Cardiac muscle cell (in vitro differentiated cells and primary cell): Measurements from ENCODE around the gene MFAP3. TPM values are rescaled to one million over a fixed set of nuclear protein-coding genes. Genes with fewer than 3 reads are reported as not detected.

Experiments
- DNase-seq, 2 donors: peaks; one replicate each; pipeline versions ENCODE4 v3.0.0 to v3.0.0-alpha.2; 2010 to 2017; ENCODE audit warnings: low read depth in 1 of 2, low spot score in 1 of 2
- H3K27ac ChIP-seq: fragments of 200-600 bp; sonication (generic); 2 replicates; pipeline ENCODE4 v1.5.1; 2016
- H3K27me3 ChIP-seq: fragments of 200-600 bp; sonication (generic); 2 replicates; pipeline ENCODE4 v1.6.0; 2016; ENCODE audit warnings: control low read depth
- H3K36me3 ChIP-seq: fragments of 200-600 bp; sonication (generic); 2 replicates; pipeline ENCODE4 v1.5.1; 2016; ENCODE audit warnings: control low read depth
- H3K4me1 ChIP-seq: fragments of 200-600 bp; sonication (generic); 2 replicates; pipeline ENCODE4 v1.8.1; 2017; ENCODE audit warnings: low read depth, mild to moderate bottlenecking, mixed run types
- H3K4me3 ChIP-seq: fragments of 200-600 bp; sonication (generic); 2 replicates; pipeline ENCODE4 v1.5.1; 2016; ENCODE audit warnings: mild to moderate bottlenecking
- H3K9me3 ChIP-seq: fragments of 200-600 bp; sonication (generic); 2 replicates; pipeline ENCODE4 v1.5.1; 2017; ENCODE audit warnings: low read depth, mild to moderate bottlenecking, control low read depth
- CTCF ChIP-seq: IDR thresholded peaks from 2 replicates; pipeline ENCODE4 v1.5.1; 2012; ENCODE audit warnings: low read depth, mild to moderate bottlenecking, low read length
- polyA plus RNA-seq: library from polyadenylated mRNA; unstranded; fragments of >200 nt; fragmentation: Nextera tagmentation; extraction: Ambion mirVana; gene quantifications from 2 replicates; pipeline ENCODE4 v1.2.1, GENCODE V29; 2016
- total RNA-seq: library from RNA; depleted of rRNA; stranded (reverse); fragments of >200 nt; gene quantifications from 2 replicates; pipeline ENCODE4 v1.2.3, GENCODE V29; 2016

Gene MFAP3
- total and polyA plus RNA-seq, 2 experiments from 2014 or later = 13.6 to 36.2 TPM

GRCh38 chr5:154049636-154050035 is 10.9 kb downstream of the MFAP3 start:
- no peak for DNase-seq
- TF ChIP-seq CTCF = no peak
- H3K36me3 ChIP-seq = peaks cover 8% of the 10 kb centered on the region
- H3K27ac ChIP-seq = no peak overlapping the region
- no peaks in the 10 kb centered on the region for H3K4me1 ChIP-seq
- no peak overlapping the region for H3K4me3 ChIP-seq
- H3K9me3 ChIP-seq = no peaks in the 10 kb centered on the region
- no peaks in the 10 kb centered on the region for H3K27me3 ChIP-seq

GRCh38 chr5:154053468-154053867 is 14.7 kb downstream of the MFAP3 start:
- H3K27ac ChIP-seq = no peak overlapping the region
- no peaks in the 10 kb centered on the region for H3K9me3 ChIP-seq
- no peak for TF ChIP-seq CTCF
- peaks cover 8% of the 10 kb centered on the region for H3K36me3 ChIP-seq
- H3K4me1 ChIP-seq = no peaks in the 10 kb centered on the region
- H3K27me3 ChIP-seq = no peaks in the 10 kb centered on the region
- H3K4me3 ChIP-seq = no peak overlapping the region
- no peak for DNase-seq

- Histone ChIP-seq H3K36me3 (peaks cover 8% of the 10 kb centered on the region), H3K27me3 (no peaks in the 10 kb centered on the region), H3K4me3 (no peak overlapping the region), H3K9me3 (no peaks in the 10 kb centered on the region), H3K27ac (no peak overlapping the region), H3K4me1 (no peaks in the 10 kb centered on the region)
- no peak for TF ChIP-seq CTCF
- DNase-seq = no peak
Observed at GRCh38 chr5:154055201-154055600, 16.4 kb downstream of the MFAP3 start.

GRCh38 chr5:154058055-154059038 is 19.6 kb downstream of the MFAP3 start:
- no peaks in the 10 kb centered on the region for H3K27me3 ChIP-seq
- TF ChIP-seq CTCF = no peak
- no peaks in the 10 kb centered on the region for H3K4me1 ChIP-seq
- H3K9me3 ChIP-seq = no peaks in the 10 kb centered on the region
- no peak overlapping the region for H3K27ac ChIP-seq
- H3K4me3 ChIP-seq = no peak overlapping the region
- peak in 1 of 2 donors; percentile 57 for DNase-seq
- H3K36me3 ChIP-seq = peaks cover 6% of the 10 kb centered on the region

- Histone ChIP-seq H3K36me3 (no peaks in the 10 kb centered on the region), H3K4me3 (no peak overlapping the region), H3K27me3 (no peaks in the 10 kb centered on the region), H3K27ac (no peak overlapping the region), H3K9me3 (no peaks in the 10 kb centered on the region), H3K4me1 (no peaks in the 10 kb centered on the region)
- DNase-seq = no peak
- TF ChIP-seq CTCF = no peak
Observed at GRCh38 chr5:154059039-154059430, 20.3 kb downstream of the MFAP3 start.
